ENCODE results near the gene POLR2M.

GRCh38 chr15:57686657-57687056 is 19.9 kb upstream of the POLR2M start:
- no peak for TF ChIP-seq POLR2A (IDR thresholded peaks at IDR 0.05; ENCODE audit: low read length)
- TF ChIP-seq GATA1 (IDR thresholded peaks at IDR 0.05; ENCODE audit: low read depth, low read length), result no peak
